HG02840 (cell line): Measurements from ENCODE around the gene GPBAR1.
"Not testable (repeated sequence)": the region's sequence is repeated elsewhere in the genome, so short reads cannot be mapped to it uniquely, and the experiment has no call there.

Source experiments
- ATAC-seq: cut with Tn5 transposase; IDR thresholded peaks from one replicate; pipeline ENCODE4 v1.9.1; 2021; ENCODE audit warnings: mild to moderate bottlenecking, moderate library complexity, moderate number of reproducible peaks; ENCODE audit not compliant: unreplicated experiment, low FRiP score

Gene GPBAR1

GRCh38 chr2:218265626-218266025, 4.8 kb downstream of the GPBAR1 start:
- ATAC-seq = no peak

- no peak for ATAC-seq
Observed at GRCh38 chr2:218266316-218266979, 5.6 kb downstream of the GPBAR1 start.

- no peak for ATAC-seq
Observed at GRCh38 chr2:218267259-218267658, 6.4 kb downstream of the GPBAR1 start.

GRCh38 chr2:218269900-218270720, 9.3 kb downstream of the GPBAR1 start, which contains the start of the genes AAMP and PNKD:
Gene AAMP (minus strand): TSS chr2:218270137. CDS start chr2:218270086, 51 bp downstream.
Gene PNKD (plus strand): TSS chr2:218270519. CDS start chr2:218270536, 17 bp downstream.
- peak; percentile 89 for ATAC-seq

- no peak for ATAC-seq
Observed at GRCh38 chr2:218270721-218271486, 10.1 kb downstream of the GPBAR1 start.

- ATAC-seq = no peak
Observed at GRCh38 chr2:218271487-218271797, 10.6 kb downstream of the GPBAR1 start.

- no peak for ATAC-seq
Observed at GRCh38 chr2:218271865-218272530, 11.2 kb downstream of the GPBAR1 start.

GRCh38 chr2:218272531-218273212, 11.9 kb downstream of the GPBAR1 start:
- no peak for ATAC-seq

- ATAC-seq = not testable (repeated sequence)
Observed at GRCh38 chr2:218273214-218273907, 12.5 kb downstream of the GPBAR1 start.

GRCh38 chr2:218273908-218274249, 13.1 kb downstream of the GPBAR1 start:
- ATAC-seq = no peak

GRCh38 chr2:218274586-218274985, 13.8 kb downstream of the GPBAR1 start:
- ATAC-seq = no peak

- ATAC-seq = no peak
Observed at GRCh38 chr2:218275371-218276072, 14.7 kb downstream of the GPBAR1 start.

GRCh38 chr2:218276986-218277755, 16.4 kb downstream of the GPBAR1 start:
- no peak for ATAC-seq

GRCh38 chr2:218277921-218278320, 17.1 kb downstream of the GPBAR1 start:
- ATAC-seq = no peak

GRCh38 chr2:218278531-218279360, 17.9 kb downstream of the GPBAR1 start:
- no peak for ATAC-seq

GRCh38 chr2:218280260-218280870, 19.6 kb downstream of the GPBAR1 start:
- no peak for ATAC-seq

- ATAC-seq = no peak
Observed at GRCh38 chr2:218281449-218281848, 20.6 kb downstream of the GPBAR1 start.
